A673 (cell line): ENCODE measurements around the gene FCMR.

ENCODE experiments used
- CTCF ChIP-seq: fragments of 300-800, 200-600 bp; sonication (generic); conservative IDR thresholded peaks from 2 replicates; pipeline ENCODE4 v1.5.1; 2017; ENCODE audit warnings: low read depth, mild to moderate bottlenecking, antibody characterized with exemption, low read length, moderate library complexity, mixed read lengths
- EZH2 ChIP-seq: fragments of 200-600 bp; sonication (generic); IDR thresholded peaks from 2 replicates; pipeline ENCODE4 v1.6.1; 2017; ENCODE audit warnings: borderline replicate concordance, low read depth, mild to moderate bottlenecking, mixed read lengths, antibody characterized with exemption, low read length; ENCODE audit not compliant: poor library complexity, severe bottlenecking

- TF ChIP-seq CTCF = no peak
- no peak for TF ChIP-seq EZH2
These were observed 30.4 kb upstream of the FCMR start for GRCh38 chr1:206952171-206952570.
